Mammary epithelial cell (primary cell): ENCODE measurements around the gene C6.

Source experiments
- EZH2 ChIP-seq: IDR thresholded peaks from 2 replicates; pipeline ENCODE4 v1.6.1; 2012; ENCODE audit warnings: low read length, inconsistent platforms, borderline replicate concordance
- TF ChIP-seq, protein P1 (sequence below), 2 donors: IDR thresholded peaks in 1 of 2; conservative IDR thresholded peaks in 1 of 2; 2 replicates each; pipeline ENCODE4 v1.5.1; 2011 to 2012; ENCODE audit warnings: inconsistent platforms in 2 of 2, low read length in 2 of 2, mild to moderate bottlenecking in 2 of 2, control low read depth in 1 of 2, low read depth in 1 of 2; ENCODE audit not compliant: insufficient read depth in 1 of 2; ENCODE audit errors: extremely low read depth in 1 of 2

DNA sequence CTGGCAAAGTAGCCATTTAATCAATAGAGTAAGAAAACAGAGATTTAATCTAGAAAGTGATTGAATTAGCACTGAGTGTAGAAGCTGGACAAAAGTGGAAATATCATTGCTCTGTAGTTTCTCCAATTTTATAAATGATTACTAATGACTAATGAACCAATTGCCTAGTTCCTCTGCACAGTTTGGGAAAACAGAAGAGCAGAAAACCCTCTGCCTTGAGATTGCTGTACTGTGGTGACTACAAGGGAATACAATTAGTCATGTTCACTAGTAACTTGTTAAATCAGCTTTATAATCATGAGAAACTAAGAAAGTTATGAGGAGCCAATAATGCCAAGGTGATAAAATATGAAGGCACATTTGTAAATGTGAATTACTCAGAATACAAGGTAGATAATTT, 21.1 kb upstream of the C6 start:
- no peak for TF ChIP-seq EZH2
- TF ChIP-seq, protein P1, sequence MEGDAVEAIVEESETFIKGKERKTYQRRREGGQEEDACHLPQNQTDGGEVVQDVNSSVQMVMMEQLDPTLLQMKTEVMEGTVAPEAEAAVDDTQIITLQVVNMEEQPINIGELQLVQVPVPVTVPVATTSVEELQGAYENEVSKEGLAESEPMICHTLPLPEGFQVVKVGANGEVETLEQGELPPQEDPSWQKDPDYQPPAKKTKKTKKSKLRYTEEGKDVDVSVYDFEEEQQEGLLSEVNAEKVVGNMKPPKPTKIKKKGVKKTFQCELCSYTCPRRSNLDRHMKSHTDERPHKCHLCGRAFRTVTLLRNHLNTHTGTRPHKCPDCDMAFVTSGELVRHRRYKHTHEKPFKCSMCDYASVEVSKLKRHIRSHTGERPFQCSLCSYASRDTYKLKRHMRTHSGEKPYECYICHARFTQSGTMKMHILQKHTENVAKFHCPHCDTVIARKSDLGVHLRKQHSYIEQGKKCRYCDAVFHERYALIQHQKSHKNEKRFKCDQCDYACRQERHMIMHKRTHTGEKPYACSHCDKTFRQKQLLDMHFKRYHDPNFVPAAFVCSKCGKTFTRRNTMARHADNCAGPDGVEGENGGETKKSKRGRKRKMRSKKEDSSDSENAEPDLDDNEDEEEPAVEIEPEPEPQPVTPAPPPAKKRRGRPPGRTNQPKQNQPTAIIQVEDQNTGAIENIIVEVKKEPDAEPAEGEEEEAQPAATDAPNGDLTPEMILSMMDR (conservative IDR thresholded peaks at IDR 0.05 in 1 of 2, IDR thresholded peaks at IDR 0.05 in 1 of 2; ENCODE audit: extremely low read depth in 1 of 2, insufficient read depth in 1 of 2, low read depth in 1 of 2, low read length in 2 of 2), result no peak
